ENCODE measurements around the gene GPR63. TPM values are rescaled to one million over a fixed set of nuclear protein-coding genes. Genes with fewer than 3 reads are reported as not detected.

GPR63 gene
- total and polyA plus RNA-seq, 2 experiments from 2014 or later = 0.10 to 0.11 TPM

DNA sequence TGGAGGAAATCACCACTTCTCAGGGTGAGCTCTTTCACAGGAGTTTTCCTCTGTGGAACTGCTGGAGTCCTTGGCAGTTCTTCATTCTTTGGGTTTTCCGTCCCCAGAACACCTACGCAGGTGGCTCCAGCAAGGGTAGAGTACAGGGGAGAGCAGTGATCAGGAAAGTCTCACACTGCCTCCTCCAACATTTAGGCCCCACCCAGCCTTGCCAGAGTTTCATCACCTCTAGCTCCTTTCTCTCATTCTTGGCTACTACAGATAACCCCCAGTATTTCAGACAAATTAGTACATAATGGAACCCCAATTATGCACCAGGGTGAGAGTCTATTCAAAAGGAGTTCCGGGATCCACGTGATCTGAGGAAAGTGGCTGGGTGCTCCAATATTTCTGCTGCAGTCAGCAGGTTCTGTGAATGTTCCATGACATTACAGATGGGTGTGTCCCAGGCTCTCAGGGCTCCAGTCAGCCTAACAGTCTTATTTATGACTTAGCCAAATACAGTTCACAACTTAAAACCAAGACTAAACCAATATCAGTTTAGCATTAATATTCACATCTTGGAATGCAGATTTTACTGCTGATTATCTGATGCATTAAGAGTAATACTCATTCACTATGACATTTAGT lies 44.6 kb downstream of the GPR63 start:
- H3K79me2 ChIP-seq (ENCODE audit: insufficient read depth) = no peaks in the 10 kb centered on the region
- no peaks in the 10 kb centered on the region for H3K9me2 ChIP-seq (ENCODE audit: insufficient read depth)
- in situ Hi-C loops (cut with MboI) = no loop called here
- H2AFZ ChIP-seq = no peak overlapping the region
- H3K27ac ChIP-seq = no peak overlapping the region
- DNase-seq = no peak
- H4K20me1 ChIP-seq (ENCODE audit: insufficient read depth) = no peaks in the 10 kb centered on the region
- no peak overlapping the region for H3K4me3 ChIP-seq
- H3K4me2 ChIP-seq (ENCODE audit: unreplicated experiment) = no peak overlapping the region
- WGBS, 2 experiments (ENCODE audit: low coverage in 1 of 2, low lambda C conversion rate in 2 of 2, missing lambda C conversion rate in 2 of 2) = 81 to 87% methylated on average over 4 of the region's 4 CpGs
- 0 out of 2 replicates have a peak, but pooled peaks cover 3% of the 10 kb centered on the region for H3K27me3 ChIP-seq (replicated peaks; ENCODE audit: insufficient read depth)
- no peak overlapping the region for H3K9ac ChIP-seq
- H3K36me3 ChIP-seq (ENCODE audit: low read depth) = no peaks in the 10 kb centered on the region
- 0 out of 2 replicates have a peak, but pooled peaks cover 4% of the 10 kb centered on the region for H3K4me1 ChIP-seq (ENCODE audit: insufficient read depth)
- H3K9me3 ChIP-seq (ENCODE audit: low read depth) = no peaks in the 10 kb centered on the region
- H3F3A ChIP-seq (ENCODE audit: insufficient read depth) = no peaks in the 10 kb centered on the region
- no peak for TF ChIP-seq EZH2phosphoT487 (IDR thresholded peaks at IDR 0.05; ENCODE audit: insufficient read depth, low read depth)
- TF ChIP-seq EZH2 (IDR thresholded peaks at IDR 0.05; ENCODE audit: insufficient read depth, poor library complexity, severe bottlenecking) = no peak

GRCh38 chr6:96789871-96790270 lies 47.4 kb downstream of the GPR63 start:
- H3K27me3 ChIP-seq (replicated peaks; ENCODE audit: insufficient read depth) = 0 out of 2 replicates have a peak, but pooled peaks cover 3% of the 10 kb centered on the region
- DNase-seq = no peak
- no peak overlapping the region for H2AFZ ChIP-seq
- 37 to 45% methylated on average over 3 of the region's 3 CpGs for WGBS, 2 experiments (ENCODE audit: low coverage in 1 of 2, low lambda C conversion rate in 2 of 2, missing lambda C conversion rate in 2 of 2)
- H3K9me3 ChIP-seq (ENCODE audit: low read depth) = no peaks in the 10 kb centered on the region
- in situ Hi-C loops (cut with MboI) = no loop called here
- H3K36me3 ChIP-seq (ENCODE audit: low read depth) = no peaks in the 10 kb centered on the region
- no peak overlapping the region for H3K9ac ChIP-seq
- H4K20me1 ChIP-seq (ENCODE audit: insufficient read depth) = no peaks in the 10 kb centered on the region
- H3K4me2 ChIP-seq (ENCODE audit: unreplicated experiment) = no peak overlapping the region
- no peak overlapping the region for H3K27ac ChIP-seq
- H3K79me2 ChIP-seq (ENCODE audit: insufficient read depth) = no peaks in the 10 kb centered on the region
- no peaks in the 10 kb centered on the region for H3F3A ChIP-seq (ENCODE audit: insufficient read depth)
- TF ChIP-seq EZH2 (IDR thresholded peaks at IDR 0.05; ENCODE audit: insufficient read depth, poor library complexity, severe bottlenecking) (no peak), EZH2phosphoT487 (IDR thresholded peaks at IDR 0.05; ENCODE audit: insufficient read depth, low read depth) (no peak)
- 0 out of 2 replicates have a peak, but pooled peaks cover under 1% of the 10 kb centered on the region for H3K4me1 ChIP-seq (ENCODE audit: insufficient read depth)
- H3K9me2 ChIP-seq (ENCODE audit: insufficient read depth) = no peaks in the 10 kb centered on the region
- no peak overlapping the region for H3K4me3 ChIP-seq

DNA sequence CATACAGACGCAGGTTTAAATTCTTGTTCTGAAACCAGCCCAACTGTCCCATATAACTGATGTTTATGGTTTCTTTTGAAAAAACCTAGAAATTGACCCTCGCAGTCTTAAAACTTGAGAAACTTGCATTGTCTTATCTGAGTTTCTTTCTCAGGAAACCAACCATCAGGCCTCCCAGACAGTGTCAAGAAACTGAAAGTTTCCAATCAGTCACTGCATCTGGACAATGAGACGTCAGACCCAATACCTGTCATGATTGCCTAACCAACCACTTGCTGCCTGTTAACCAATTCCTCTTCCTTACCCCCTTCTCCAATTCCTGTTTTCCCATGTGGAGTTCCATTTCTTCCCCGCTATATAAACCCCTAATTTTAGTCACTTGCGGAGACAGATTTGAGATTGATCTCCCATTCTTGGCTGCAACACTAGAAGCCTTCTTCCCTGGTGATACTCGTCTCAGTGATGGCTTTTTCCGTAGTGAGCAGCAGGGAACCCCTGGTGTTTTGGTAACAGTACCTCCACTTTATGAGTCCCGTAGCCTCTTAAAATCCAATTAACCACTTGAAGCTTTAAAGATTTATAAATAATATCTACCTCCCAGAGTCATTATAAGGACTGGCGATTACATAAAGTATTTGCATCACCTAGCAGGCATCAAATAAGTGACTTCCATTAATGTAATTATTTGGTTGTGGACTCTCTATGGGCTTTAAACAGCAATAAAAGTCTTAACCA lies 49.3 kb downstream of the GPR63 start:
- Histone ChIP-seq H3K9ac (no peak overlapping the region), H3K27ac (no peak overlapping the region), H2AFZ (no peak overlapping the region), H3K36me3 (ENCODE audit: low read depth) (no peaks in the 10 kb centered on the region), H3K9me3 (ENCODE audit: low read depth) (no peaks in the 10 kb centered on the region), H3K27me3 (replicated peaks; ENCODE audit: insufficient read depth) (0 out of 2 replicates have a peak, but pooled peaks cover 3% of the 10 kb centered on the region), H3K4me3 (no peak overlapping the region), H3F3A (ENCODE audit: insufficient read depth) (no peaks in the 10 kb centered on the region), H3K4me1 (ENCODE audit: insufficient read depth) (no peaks in the 10 kb centered on the region), H3K79me2 (ENCODE audit: insufficient read depth) (no peaks in the 10 kb centered on the region), H4K20me1 (ENCODE audit: insufficient read depth) (no peaks in the 10 kb centered on the region), H3K9me2 (ENCODE audit: insufficient read depth) (no peaks in the 10 kb centered on the region), H3K4me2 (ENCODE audit: unreplicated experiment) (no peak overlapping the region)
- DNase-seq = no peak
- in situ Hi-C loops (cut with MboI) = no loop called here
- TF ChIP-seq EZH2 (IDR thresholded peaks at IDR 0.05; ENCODE audit: insufficient read depth, poor library complexity, severe bottlenecking) (no peak), EZH2phosphoT487 (IDR thresholded peaks at IDR 0.05; ENCODE audit: insufficient read depth, low read depth) (no peak)
- WGBS, 2 experiments (ENCODE audit: low coverage in 1 of 2, low lambda C conversion rate in 2 of 2, missing lambda C conversion rate in 2 of 2) = 43 to 46% methylated on average over 9 of the region's 9 CpGs

DNA sequence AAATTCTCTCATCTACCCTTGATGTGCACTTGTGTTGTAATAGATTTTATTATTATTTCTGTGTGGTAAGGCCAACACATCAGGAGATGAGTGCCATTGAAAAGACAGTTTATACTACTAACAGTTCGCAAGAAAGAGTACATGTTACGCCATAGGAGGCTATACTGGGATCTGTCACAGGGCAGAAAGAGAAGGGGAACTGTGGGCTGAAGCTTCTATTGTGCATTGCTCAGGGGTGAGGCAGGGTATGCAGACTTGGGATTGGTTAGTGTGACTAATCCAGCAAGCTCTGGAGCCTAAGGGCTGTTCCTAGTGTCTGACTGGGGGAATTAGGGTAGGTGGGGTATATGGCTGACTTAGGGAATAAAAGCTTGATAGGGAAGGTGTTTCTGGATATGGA lies 50.9 kb downstream of the GPR63 start:
- Histone ChIP-seq H3K27ac (no peak overlapping the region), H3F3A (ENCODE audit: insufficient read depth) (no peaks in the 10 kb centered on the region), H3K9me3 (ENCODE audit: low read depth) (no peaks in the 10 kb centered on the region), H3K4me3 (no peak overlapping the region), H3K79me2 (ENCODE audit: insufficient read depth) (no peaks in the 10 kb centered on the region), H3K4me1 (ENCODE audit: insufficient read depth) (no peaks in the 10 kb centered on the region), H3K4me2 (ENCODE audit: unreplicated experiment) (no peak overlapping the region), H2AFZ (no peak overlapping the region), H4K20me1 (ENCODE audit: insufficient read depth) (no peaks in the 10 kb centered on the region), H3K9ac (no peak overlapping the region), H3K36me3 (ENCODE audit: low read depth) (no peaks in the 10 kb centered on the region), H3K27me3 (replicated peaks; ENCODE audit: insufficient read depth) (0 out of 2 replicates have a peak, but pooled peaks cover 3% of the 10 kb centered on the region), H3K9me2 (ENCODE audit: insufficient read depth) (no peaks in the 10 kb centered on the region)
- no peak for DNase-seq
- in situ Hi-C loops (cut with MboI) = no loop called here
- WGBS, 2 experiments (ENCODE audit: low coverage in 1 of 2, low lambda C conversion rate in 2 of 2, missing lambda C conversion rate in 2 of 2) = 69 to 79% methylated on average over 2 of the region's 2 CpGs
- TF ChIP-seq EZH2 (IDR thresholded peaks at IDR 0.05; ENCODE audit: insufficient read depth, poor library complexity, severe bottlenecking) (no peak), EZH2phosphoT487 (IDR thresholded peaks at IDR 0.05; ENCODE audit: insufficient read depth, low read depth) (no peak)

Data from GM23248 (cell line).